Mesendoderm (in vitro differentiated cells): ENCODE data around the gene IFNGR1.

Experiments
- DNase-seq: peaks from one replicate; pipeline ENCODE4 v3.0.0; 2013
- H2AK5ac ChIP-seq: 2 replicates; pipeline ENCODE4 v1.6.1; 2013; ENCODE audit warnings: low read length, inconsistent platforms
- H2BK120ac ChIP-seq: 2 replicates; pipeline ENCODE4 v1.6.1; 2013; ENCODE audit warnings: low read depth, mild to moderate bottlenecking, low read length, moderate library complexity, mixed read lengths
- H2BK15ac ChIP-seq: replicated peaks from 2 replicates; pipeline ENCODE4 v1.6.1; 2013; ENCODE audit warnings: low read depth, mild to moderate bottlenecking, moderate library complexity
- H2BK5ac ChIP-seq: 2 replicates; pipeline ENCODE4 v1.6.1; 2013; ENCODE audit warnings: low read length, inconsistent platforms
- H3K18ac ChIP-seq: 2 replicates; pipeline ENCODE4 v1.6.1; 2013; ENCODE audit warnings: mild to moderate bottlenecking, low read length, mixed read lengths
- H3K23ac ChIP-seq: one replicate; pipeline ENCODE4 v1.6.1; 2013; ENCODE audit warnings: low read length
- H3K27ac ChIP-seq: 2 replicates; pipeline ENCODE4 v1.5.1; 2013; ENCODE audit warnings: low read depth, mild to moderate bottlenecking, inconsistent platforms, low read length, moderate library complexity
- H3K27me3 ChIP-seq: 2 replicates; pipeline ENCODE4 v1.6.1; 2013; ENCODE audit warnings: low read length, control low read depth, mild to moderate bottlenecking, inconsistent platforms; ENCODE audit not compliant: insufficient read depth, poor library complexity
- H3K36me3 ChIP-seq: 2 replicates; pipeline ENCODE4 v1.6.1; 2013; ENCODE audit warnings: low read length, inconsistent platforms; ENCODE audit not compliant: control insufficient read depth, insufficient read depth
- H3K4ac ChIP-seq: one replicate; pipeline ENCODE4 v1.6.1; 2013; ENCODE audit warnings: low read depth, mild to moderate bottlenecking, low read length, moderate library complexity
- H3K4me1 ChIP-seq: 2 replicates; pipeline ENCODE4 v1.6.1; 2013; ENCODE audit warnings: low read depth, low read length, inconsistent platforms; ENCODE audit not compliant: control insufficient read depth
- H3K4me2 ChIP-seq: 2 replicates; pipeline ENCODE4 v1.6.1; 2013; ENCODE audit warnings: low read length
- H3K4me3 ChIP-seq: 2 replicates; pipeline ENCODE4 v1.5.1; 2013; ENCODE audit warnings: mild to moderate bottlenecking, low read length
- H3K56ac ChIP-seq: one replicate; pipeline ENCODE4 v1.6.1; 2013; ENCODE audit warnings: low read length
- H3K79me1 ChIP-seq: 2 replicates; pipeline ENCODE4 v1.6.1; 2013; ENCODE audit warnings: low read length, inconsistent platforms
- H3K79me2 ChIP-seq: 2 replicates; pipeline ENCODE4 v1.6.1; 2013; ENCODE audit warnings: mild to moderate bottlenecking, low read length; ENCODE audit not compliant: control insufficient read depth, insufficient read depth
- H3K9ac ChIP-seq: 2 replicates; pipeline ENCODE4 v1.6.1; 2013; ENCODE audit warnings: low read length, inconsistent platforms
- H4K5ac ChIP-seq: one replicate; pipeline ENCODE4 v1.6.1; 2013; ENCODE audit warnings: low read length
- H4K8ac ChIP-seq: one replicate; pipeline ENCODE4 v1.6.1; 2013; ENCODE audit warnings: low read depth, mild to moderate bottlenecking, control low read depth, low read length, moderate library complexity
- WGBS: extraction: QIAGEN DNeasy Blood & Tissue Kit; methylation state at CpG from one replicate; pipeline ENCODE4 v1.1.7; 2013; ENCODE audit warnings: low lambda C conversion rate, missing lambda C conversion rate; ENCODE audit not compliant: insufficient coverage; ENCODE audit errors: extremely low coverage; 5-methylcytosine and 5-hydroxymethylcytosine counted together

Gene IFNGR1

GRCh38 chr6:137241481-137242038, 22.4 kb upstream of the IFNGR1 start:
- H3K4me2 ChIP-seq = no peak overlapping the region
- no peak overlapping the region for H4K5ac ChIP-seq
- no peak overlapping the region for H3K27ac ChIP-seq
- no peaks in the 10 kb centered on the region for H3K79me2 ChIP-seq
- no peak overlapping the region for H2BK15ac ChIP-seq
- H3K36me3 ChIP-seq = no peaks in the 10 kb centered on the region
- H3K4me3 ChIP-seq = no peak overlapping the region
- H3K9ac ChIP-seq = no peak overlapping the region
- H3K56ac ChIP-seq = no peak overlapping the region
- DNase-seq = peak; percentile 6
- no peaks in the 10 kb centered on the region for H3K27me3 ChIP-seq
- no CpG with 5 or more reads among the region's 3 CpGs for WGBS
- H3K18ac ChIP-seq = no peak overlapping the region
- no peaks in the 10 kb centered on the region for H3K4me1 ChIP-seq
- H3K23ac ChIP-seq = no peak overlapping the region
- no peak overlapping the region for H2BK120ac ChIP-seq
- no peak overlapping the region for H2BK5ac ChIP-seq
- no peak overlapping the region for H4K8ac ChIP-seq
- no peaks in the 10 kb centered on the region for H3K79me1 ChIP-seq
- H2AK5ac ChIP-seq = no peak overlapping the region
- no peak overlapping the region for H3K4ac ChIP-seq

GRCh38 chr6:137240168-137240567, 21.0 kb upstream of the IFNGR1 start:
- H3K27me3 ChIP-seq = no peaks in the 10 kb centered on the region
- H3K4ac ChIP-seq = no peak overlapping the region
- no peak overlapping the region for H2BK15ac ChIP-seq
- no peak overlapping the region for H3K23ac ChIP-seq
- H3K56ac ChIP-seq = no peak overlapping the region
- DNase-seq = no peak
- H3K4me2 ChIP-seq = no peak overlapping the region
- H3K27ac ChIP-seq = no peak overlapping the region
- no peak overlapping the region for H4K5ac ChIP-seq
- H2BK5ac ChIP-seq = no peak overlapping the region
- no peak overlapping the region for H4K8ac ChIP-seq
- no peaks in the 10 kb centered on the region for H3K36me3 ChIP-seq
- no peak overlapping the region for H3K9ac ChIP-seq
- no peak overlapping the region for H3K18ac ChIP-seq
- H3K79me2 ChIP-seq = no peaks in the 10 kb centered on the region
- H2BK120ac ChIP-seq = no peak overlapping the region
- no peaks in the 10 kb centered on the region for H3K4me1 ChIP-seq
- H2AK5ac ChIP-seq = no peak overlapping the region
- no peaks in the 10 kb centered on the region for H3K79me1 ChIP-seq
- H3K4me3 ChIP-seq = no peak overlapping the region
- no CpG with 5 or more reads among the region's 1 CpG for WGBS

- Histone ChIP-seq H3K56ac (no peak overlapping the region), H3K9ac (no peak overlapping the region), H3K4ac (no peak overlapping the region), H4K8ac (no peak overlapping the region), H3K18ac (peak overlapping the region; percentile 68), H2BK5ac (no peak overlapping the region), H2BK120ac (no peak overlapping the region), H3K79me2 (no peaks in the 10 kb centered on the region), H3K4me1 (no peaks in the 10 kb centered on the region), H3K23ac (no peak overlapping the region), H3K27ac (no peak overlapping the region), H3K79me1 (no peaks in the 10 kb centered on the region), H4K5ac (no peak overlapping the region), H3K36me3 (no peaks in the 10 kb centered on the region), H2AK5ac (no peak overlapping the region), H3K4me3 (no peak overlapping the region), H2BK15ac (no peak overlapping the region), H3K4me2 (no peak overlapping the region), H3K27me3 (no peaks in the 10 kb centered on the region)
- peak; percentile 82 for DNase-seq
Observed at GRCh38 chr6:137237413-137238170, 18.4 kb upstream of the IFNGR1 start.

GRCh38 chr6:137236581-137237355, 17.6 kb upstream of the IFNGR1 start:
- no peak overlapping the region for H3K56ac ChIP-seq
- H4K5ac ChIP-seq = no peak overlapping the region
- no peak overlapping the region for H2BK5ac ChIP-seq
- no peak overlapping the region for H3K4ac ChIP-seq
- H3K27ac ChIP-seq = no peak overlapping the region
- H4K8ac ChIP-seq = no peak overlapping the region
- H3K18ac ChIP-seq = no peak overlapping the region
- H3K79me2 ChIP-seq = no peaks in the 10 kb centered on the region
- no peak overlapping the region for H2BK15ac ChIP-seq
- H3K4me2 ChIP-seq = no peak overlapping the region
- no peaks in the 10 kb centered on the region for H3K27me3 ChIP-seq
- H2BK120ac ChIP-seq = no peak overlapping the region
- H3K23ac ChIP-seq = no peak overlapping the region
- no peak overlapping the region for H3K4me3 ChIP-seq
- no peak for DNase-seq
- no peaks in the 10 kb centered on the region for H3K79me1 ChIP-seq
- no peaks in the 10 kb centered on the region for H3K36me3 ChIP-seq
- no peak overlapping the region for H3K9ac ChIP-seq
- no CpG with 5 or more reads among the region's 5 CpGs for WGBS
- H2AK5ac ChIP-seq = no peak overlapping the region
- H3K4me1 ChIP-seq = no peaks in the 10 kb centered on the region

- no peaks in the 10 kb centered on the region for H3K79me1 ChIP-seq
- H2BK5ac ChIP-seq = no peak overlapping the region
- no peak overlapping the region for H3K27ac ChIP-seq
- no peak overlapping the region for H2AK5ac ChIP-seq
- H2BK15ac ChIP-seq = no peak overlapping the region
- no peaks in the 10 kb centered on the region for H3K4me1 ChIP-seq
- no CpG with 5 or more reads among the region's 1 CpG for WGBS
- H4K5ac ChIP-seq = no peak overlapping the region
- H4K8ac ChIP-seq = no peak overlapping the region
- no peak overlapping the region for H3K18ac ChIP-seq
- no peak for DNase-seq
- H3K4me3 ChIP-seq = no peak overlapping the region
- H3K23ac ChIP-seq = no peak overlapping the region
- H3K4me2 ChIP-seq = no peak overlapping the region
- no peaks in the 10 kb centered on the region for H3K79me2 ChIP-seq
- no peaks in the 10 kb centered on the region for H3K27me3 ChIP-seq
- H3K4ac ChIP-seq = no peak overlapping the region
- H3K9ac ChIP-seq = no peak overlapping the region
- no peak overlapping the region for H2BK120ac ChIP-seq
- no peak overlapping the region for H3K56ac ChIP-seq
- H3K36me3 ChIP-seq = no peaks in the 10 kb centered on the region
Observed at GRCh38 chr6:137235686-137236085, 16.5 kb upstream of the IFNGR1 start.
